Stimulated activated effector memory CD8-positive, alpha-beta T cell treated with anti-CD3 and anti-CD28 coated beads, Interleukin-12 subunit alpha, Interleukin-12 subunit beta, amount 100 ng/mL, for 72 hours (primary cell): Measurements from ENCODE around the gene LCMT1.
"Not testable (repeated sequence)": the region's sequence is repeated elsewhere in the genome, so short reads cannot be mapped to it uniquely, and the experiment has no call there.

Experiments used
- ATAC-seq: fragments of 150-1000 bp; cut with Tn5 transposase; 2 replicates; pipeline ENCODE4 v1.10.0; 2021
- DNase-seq, 2 donors: peaks; one replicate each; pipeline ENCODE4 v3.0.0; 2021 to 2022; ENCODE audit warnings: low spot score in 2 of 2
- H3K27ac Mint-ChIP-seq: one replicate; pipeline ENCODE4 v1.8.0; 2022; ENCODE audit warnings: mild to moderate bottlenecking, mixed read lengths
- H3K36me3 Mint-ChIP-seq: one replicate; pipeline ENCODE4 v1.8.0; 2022; ENCODE audit warnings: mild to moderate bottlenecking, mixed read lengths
- H3K4me1 Mint-ChIP-seq: one replicate; pipeline ENCODE4 v1.8.0; 2022; ENCODE audit warnings: mixed read lengths
- H3K4me3 Mint-ChIP-seq: one replicate; pipeline ENCODE4 v1.8.0; 2022; ENCODE audit warnings: mild to moderate bottlenecking, mixed read lengths
- H3K9me3 Mint-ChIP-seq: one replicate; pipeline ENCODE4 v1.8.0; 2022; ENCODE audit warnings: mixed read lengths

Gene LCMT1

DNA sequence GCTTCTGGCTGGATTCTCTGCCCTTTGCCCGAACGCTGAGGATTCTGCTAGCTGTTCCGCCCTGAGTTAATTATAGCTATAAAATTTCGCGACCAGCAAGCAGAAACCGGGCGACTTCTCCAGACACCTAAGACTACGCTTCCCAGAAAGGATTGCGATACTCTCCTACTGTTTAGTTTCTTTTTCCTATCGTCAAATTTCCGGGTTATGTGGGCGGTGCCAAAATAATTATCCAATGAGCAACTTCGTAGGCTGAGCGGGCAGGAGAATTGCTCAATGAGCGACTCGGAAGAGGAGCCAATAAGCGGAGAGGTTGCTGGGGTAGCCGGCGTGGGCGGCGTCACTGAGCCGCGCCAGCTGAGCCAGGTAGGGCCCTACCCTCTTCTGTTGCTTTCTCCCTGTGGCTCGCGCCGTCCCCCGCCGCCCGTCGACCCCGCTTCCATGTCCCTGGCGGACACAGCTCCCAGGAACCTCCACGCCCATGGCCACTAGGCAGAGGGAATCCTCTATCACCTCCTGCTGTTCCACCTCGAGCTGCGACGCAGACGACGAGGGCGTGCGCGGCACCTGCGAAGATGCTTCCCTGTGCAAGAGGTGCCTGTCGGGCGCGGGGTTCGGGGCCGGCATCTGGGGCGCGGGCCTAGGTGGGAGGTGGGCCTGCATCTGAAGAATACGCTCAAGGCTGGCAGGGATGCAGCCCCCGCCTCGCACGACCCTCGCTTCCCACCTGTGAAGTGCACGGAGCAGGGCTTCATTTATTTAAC, at the start of gene LCMT1:
Gene LCMT1 (plus strand): TSS at position 340 of the 764 bp plus-strand sequence. CDS start 142 bp downstream, at position 482.
- peaks cover 42% of the 10 kb centered on the region for H3K36me3 Mint-ChIP-seq
- H3K9me3 Mint-ChIP-seq = no peaks in the 10 kb centered on the region
- H3K27ac Mint-ChIP-seq = peak within 1 kb of the TSS; percentile 91
- H3K4me3 Mint-ChIP-seq = peak within 1 kb of the TSS; percentile 87
- peak; percentile 75 to 91 for DNase-seq
- peaks cover 65% of the 10 kb centered on the region for H3K4me1 Mint-ChIP-seq
- peak; percentile 91 for ATAC-seq

DNA sequence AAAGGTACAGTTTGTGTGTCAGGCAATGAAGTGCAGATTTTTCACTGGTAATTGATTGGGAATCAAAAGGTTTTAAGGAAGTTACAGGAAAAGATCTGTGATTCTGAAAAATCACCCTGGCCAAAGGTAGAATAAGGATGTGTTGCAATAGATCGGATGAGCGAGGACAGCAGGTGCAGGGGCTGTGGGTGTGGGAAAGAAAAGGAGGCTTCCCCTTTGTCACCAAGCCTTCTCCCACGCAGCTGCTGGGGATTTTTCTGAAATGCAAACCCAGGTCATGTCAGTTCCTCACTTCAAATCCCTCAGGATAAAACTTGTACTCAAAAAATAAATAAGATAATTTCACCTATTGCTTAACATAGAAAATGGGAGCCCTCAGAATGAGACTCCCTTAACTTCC, 48.4 kb upstream of the LCMT1 start:
- Mint-ChIP-seq H3K27ac (peak overlapping the region; percentile 74), H3K4me3 (no peak overlapping the region)

DNA sequence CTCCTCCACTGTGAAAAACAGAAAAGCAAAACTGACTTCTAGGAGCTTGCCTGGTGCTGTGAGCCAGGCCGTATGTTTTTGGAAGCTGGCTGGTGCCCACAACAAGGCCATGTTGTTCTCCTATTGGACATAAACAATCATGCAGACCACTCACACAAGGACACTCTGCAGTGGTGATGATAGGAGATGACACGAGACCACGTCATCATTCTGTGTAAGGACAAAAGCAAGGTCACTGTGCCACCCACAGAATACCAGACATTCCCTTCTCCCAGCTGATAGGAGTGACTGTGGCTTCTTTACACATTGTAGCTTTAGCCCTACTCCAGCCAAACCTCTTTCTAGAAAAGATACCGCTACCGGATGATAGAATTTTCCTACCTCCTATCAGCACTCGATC, 47.7 kb upstream of the LCMT1 start:
- ATAC-seq (no peak), DNase-seq (no peak)
- H3K4me3 Mint-ChIP-seq = no peak overlapping the region

More for the DNA sequence above, 48.4 kb upstream of the LCMT1 start:
- no peak for ATAC-seq
- Mint-ChIP-seq H3K4me1 (peaks cover 52% of the 10 kb centered on the region), H3K36me3 (peaks cover 6% of the 10 kb centered on the region), H3K9me3 (no peaks in the 10 kb centered on the region)
- no peak for DNase-seq

DNA sequence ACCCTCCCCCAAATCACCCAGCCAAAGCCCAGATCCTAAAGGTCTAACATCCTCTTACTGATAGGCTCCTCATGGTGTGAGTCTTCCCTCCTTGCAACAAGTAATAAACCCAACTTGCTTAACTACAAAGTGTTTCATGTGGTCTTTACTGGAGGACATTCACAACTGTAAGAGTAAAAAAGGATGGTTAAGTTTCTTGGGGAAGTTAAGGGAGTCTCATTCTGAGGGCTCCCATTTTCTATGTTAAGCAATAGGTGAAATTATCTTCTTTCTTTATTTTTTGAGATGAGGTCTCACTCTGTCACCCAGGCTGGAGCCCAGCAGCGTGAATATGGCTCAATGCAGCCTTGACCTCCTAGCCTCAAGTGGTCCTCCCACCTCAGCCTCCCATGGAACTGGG, 47.3 kb upstream of the LCMT1 start:
- peaks cover 59% of the 10 kb centered on the region for H3K4me1 Mint-ChIP-seq
- not testable (repeated sequence) for DNase-seq, H3K9me3 Mint-ChIP-seq, H3K27ac Mint-ChIP-seq, H3K36me3 Mint-ChIP-seq, ATAC-seq, H3K4me3 Mint-ChIP-seq

More for the DNA sequence above, 47.7 kb upstream of the LCMT1 start:
- Mint-ChIP-seq H3K36me3 (peaks cover 6% of the 10 kb centered on the region), H3K4me1 (peaks cover 58% of the 10 kb centered on the region), H3K27ac (peak overlapping the region; percentile 74), H3K9me3 (no peaks in the 10 kb centered on the region)

DNA sequence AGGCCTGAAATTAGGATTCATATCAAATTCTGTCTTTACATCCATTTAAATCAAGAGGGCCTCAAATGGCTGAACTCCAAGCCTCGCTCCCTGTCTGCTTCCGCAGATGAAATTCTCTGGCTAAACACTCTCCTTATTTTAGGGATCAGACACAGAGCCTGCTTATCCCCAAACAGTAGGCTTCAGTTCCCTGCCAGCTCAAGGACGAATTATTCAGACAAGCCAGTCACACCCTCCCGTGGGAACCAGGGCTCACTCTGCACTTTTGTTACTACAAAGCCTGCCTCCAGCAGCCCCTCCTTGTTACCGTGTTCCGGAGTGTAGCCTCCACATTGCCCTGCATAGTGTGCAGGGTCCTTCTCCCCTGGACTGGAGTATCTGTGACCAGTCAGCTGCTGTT, 46.6 kb upstream of the LCMT1 start:
- Mint-ChIP-seq H3K4me3 (no peak overlapping the region), H3K9me3 (no peaks in the 10 kb centered on the region), H3K36me3 (peaks cover 6% of the 10 kb centered on the region), H3K4me1 (peaks cover 59% of the 10 kb centered on the region), H3K27ac (no peak overlapping the region)
- no peak for DNase-seq
- no peak for ATAC-seq

DNA sequence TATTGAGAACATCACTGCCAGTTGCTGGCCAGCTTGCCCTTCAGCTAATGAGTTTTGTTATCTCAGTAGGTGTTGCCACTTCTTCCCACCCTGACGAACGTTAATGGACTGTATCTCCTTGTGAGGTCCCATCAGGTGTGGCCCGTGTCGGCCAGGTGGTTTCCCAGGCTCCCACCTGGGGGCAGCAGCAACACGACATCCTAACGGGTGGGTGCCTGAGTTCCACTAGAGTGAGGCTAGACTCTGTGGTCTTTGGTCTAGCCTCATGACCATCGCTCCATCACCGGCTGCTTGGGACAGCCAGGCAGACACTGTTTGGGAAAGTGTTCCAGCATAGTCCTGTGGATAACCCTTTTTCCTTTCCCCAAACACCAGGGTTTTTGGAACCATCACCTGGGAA, 45.6 kb upstream of the LCMT1 start:
- H3K4me3 Mint-ChIP-seq = peak overlapping the region; percentile 88

DNA sequence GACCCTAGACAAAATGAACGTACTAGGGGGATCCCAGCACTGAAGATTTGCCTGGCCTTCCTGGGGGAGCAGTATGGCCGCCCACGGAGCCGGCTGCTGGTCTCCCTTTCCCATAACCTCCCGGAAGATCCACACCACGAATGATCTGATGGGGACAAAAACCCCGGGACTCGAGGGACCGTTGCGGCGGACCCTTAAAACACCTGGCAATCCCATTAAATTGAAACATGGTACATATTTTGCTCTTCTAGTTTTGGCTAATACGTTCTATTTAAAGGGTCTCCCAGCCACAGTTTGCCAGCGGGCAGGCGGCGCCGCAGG, 45.2 kb upstream of the LCMT1 start:
- ATAC-seq (no peak), DNase-seq (no peak)
- no peaks in the 10 kb centered on the region for H3K9me3 Mint-ChIP-seq
- peaks cover 51% of the 10 kb centered on the region for H3K4me1 Mint-ChIP-seq
- H3K4me3 Mint-ChIP-seq = peak overlapping the region; percentile 88
- H3K36me3 Mint-ChIP-seq = peaks cover 6% of the 10 kb centered on the region
- H3K27ac Mint-ChIP-seq = peak overlapping the region; percentile 92

More for the DNA sequence above, 45.6 kb upstream of the LCMT1 start:
- Mint-ChIP-seq H3K27ac (peak overlapping the region; percentile 92), H3K4me1 (peaks cover 54% of the 10 kb centered on the region), H3K9me3 (no peaks in the 10 kb centered on the region), H3K36me3 (peaks cover 6% of the 10 kb centered on the region)
- DNase-seq = no peak
- ATAC-seq = no peak

DNA sequence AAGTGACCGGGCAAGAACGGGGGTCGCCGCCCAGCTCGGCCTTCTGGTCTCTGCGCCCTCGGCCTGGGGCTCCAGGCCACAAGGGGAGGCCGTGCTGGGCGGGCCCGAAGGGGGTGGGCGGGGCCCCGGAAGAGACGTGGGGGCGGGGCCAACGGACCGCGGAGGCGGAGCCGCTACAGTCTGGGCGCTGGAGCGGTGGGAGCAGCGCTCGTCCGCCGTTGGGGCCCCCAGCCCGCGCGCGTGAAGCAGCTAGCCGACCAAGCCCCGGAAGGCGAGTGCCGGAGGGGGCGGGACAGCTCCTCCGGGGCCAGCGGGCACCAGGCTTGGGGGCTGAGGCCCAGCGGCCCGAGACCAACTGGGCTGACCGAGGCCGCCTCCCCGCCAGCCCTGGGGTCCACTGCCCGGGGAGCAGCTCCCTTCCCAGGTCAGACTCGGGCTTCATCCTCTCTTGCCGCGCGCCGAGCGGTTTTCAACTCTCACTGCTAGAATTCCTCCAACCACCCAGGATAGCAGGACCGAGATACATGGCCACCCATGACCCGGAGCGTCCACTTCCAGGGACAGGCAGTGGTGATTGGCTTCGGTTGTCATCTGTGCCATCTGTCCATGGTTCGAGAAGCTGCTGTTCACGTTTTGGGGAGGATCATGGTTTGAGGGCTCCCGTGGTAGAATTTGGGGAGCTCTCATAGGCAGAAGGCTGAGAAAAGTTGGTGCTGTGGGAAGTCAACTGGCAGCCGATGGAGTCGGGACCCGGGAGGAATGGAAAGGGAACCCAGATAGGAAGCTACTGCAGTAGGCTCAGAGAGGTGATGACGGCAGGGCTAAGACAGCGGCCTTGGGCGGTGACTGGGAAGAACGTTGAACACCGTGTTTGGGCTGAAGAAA, 44.6 kb upstream of the LCMT1 start:
- H3K9me3 Mint-ChIP-seq = no peaks in the 10 kb centered on the region
- H3K27ac Mint-ChIP-seq = peak overlapping the region; percentile 92
- peaks cover 45% of the 10 kb centered on the region for H3K4me1 Mint-ChIP-seq
- DNase-seq = peak; percentile 72 to 87
- peaks cover 6% of the 10 kb centered on the region for H3K36me3 Mint-ChIP-seq
- H3K4me3 Mint-ChIP-seq = peak overlapping the region; percentile 88
- peak; percentile 95 for ATAC-seq

DNA sequence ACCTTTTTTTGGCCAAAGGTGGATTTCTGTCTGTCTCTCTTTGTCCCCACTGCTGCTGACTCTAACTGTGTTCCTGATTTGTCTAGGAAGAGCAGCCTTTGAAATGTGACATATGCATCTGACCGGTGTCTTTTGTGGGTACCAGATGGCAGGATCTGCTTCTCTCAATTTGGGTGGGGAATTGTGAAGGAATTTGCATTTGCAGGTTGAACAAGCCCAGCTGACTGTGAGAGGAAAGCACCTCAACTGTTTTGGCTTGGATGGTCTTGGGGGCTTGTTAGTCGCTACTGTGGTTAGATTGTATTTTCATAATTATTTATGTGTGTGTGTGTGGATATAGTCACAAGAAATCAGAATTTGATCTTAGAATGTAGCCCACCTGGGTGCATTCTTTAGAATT, 37.7 kb upstream of the LCMT1 start:
- Mint-ChIP-seq H3K4me1 (peaks cover 7% of the 10 kb centered on the region), H3K27ac (no peak overlapping the region), H3K36me3 (no peaks in the 10 kb centered on the region), H3K9me3 (no peaks in the 10 kb centered on the region), H3K4me3 (no peak overlapping the region)
- ATAC-seq (no peak), DNase-seq (no peak)

DNA sequence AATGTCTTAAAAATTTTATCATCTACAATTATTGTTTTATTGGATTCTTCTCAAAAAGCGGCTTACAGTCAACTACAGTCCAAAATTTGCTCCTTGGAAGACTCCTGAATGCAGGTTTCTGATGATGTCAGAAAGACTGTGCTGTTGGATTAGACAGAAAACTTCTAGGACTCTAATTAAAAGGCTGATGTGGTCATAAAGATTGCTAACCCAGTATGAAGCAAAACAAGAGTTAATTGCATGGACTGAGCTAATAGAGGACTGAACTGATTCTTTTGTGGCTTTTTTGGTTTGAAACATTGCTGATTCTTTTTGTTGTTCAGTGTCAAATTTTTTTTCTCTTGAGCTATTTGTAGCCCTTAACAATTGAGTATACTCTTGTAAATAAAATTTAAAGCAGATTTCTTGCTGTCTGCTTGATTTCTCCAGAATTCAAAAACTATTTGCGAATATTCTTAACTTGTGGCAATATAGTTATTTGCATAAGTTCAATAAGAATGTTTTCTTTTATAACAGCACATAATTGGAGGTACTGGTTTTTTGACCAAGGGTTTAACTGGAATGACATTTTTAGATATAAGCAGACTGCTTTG, 33.1 kb upstream of the LCMT1 start:
- no peak for ATAC-seq

DNA sequence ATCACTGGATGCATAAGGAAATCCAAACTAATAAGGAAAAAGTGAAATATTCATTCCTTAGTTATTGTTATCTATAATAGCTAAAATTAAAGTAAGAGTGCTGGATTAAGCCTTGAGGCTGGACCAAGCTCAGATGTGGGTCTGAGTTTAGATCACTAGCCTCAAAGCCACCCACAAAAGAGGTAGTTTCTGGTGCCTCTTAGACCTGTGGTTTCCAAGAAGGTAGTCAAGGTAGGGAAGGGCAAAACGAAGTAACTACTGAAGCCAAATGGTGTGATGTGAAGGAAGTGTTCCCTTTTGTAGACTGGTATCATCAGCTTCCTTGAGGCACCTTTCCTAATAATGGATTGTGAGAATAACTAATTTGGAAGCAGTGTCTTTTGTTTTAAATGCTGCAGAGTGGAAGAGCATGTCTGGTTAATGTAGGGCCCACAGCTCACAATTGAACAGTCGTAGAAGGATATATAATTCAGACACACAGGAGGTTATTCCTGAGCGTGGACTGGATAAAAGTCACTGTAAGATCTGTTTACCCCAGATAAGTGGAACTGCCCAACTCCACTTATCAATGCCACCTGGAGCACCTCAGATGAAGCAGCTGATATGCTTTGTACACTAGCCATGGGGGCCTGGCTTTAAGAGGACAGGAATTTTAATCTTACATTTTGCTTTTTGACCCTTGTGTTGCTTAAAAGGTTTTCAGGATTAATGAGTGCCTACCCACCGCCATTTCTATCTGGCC, 31.7 kb upstream of the LCMT1 start:
- Mint-ChIP-seq H3K36me3 (no peaks in the 10 kb centered on the region), H3K4me1 (no peaks in the 10 kb centered on the region), H3K9me3 (no peaks in the 10 kb centered on the region), H3K4me3 (no peak overlapping the region), H3K27ac (no peak overlapping the region)
- ATAC-seq = no peak
- DNase-seq = no peak

More for the DNA sequence above, 33.1 kb upstream of the LCMT1 start:
- Mint-ChIP-seq H3K36me3 (no peaks in the 10 kb centered on the region), H3K27ac (no peak overlapping the region), H3K4me1 (no peaks in the 10 kb centered on the region), H3K9me3 (no peaks in the 10 kb centered on the region), H3K4me3 (no peak overlapping the region)
- DNase-seq = no peak

DNA sequence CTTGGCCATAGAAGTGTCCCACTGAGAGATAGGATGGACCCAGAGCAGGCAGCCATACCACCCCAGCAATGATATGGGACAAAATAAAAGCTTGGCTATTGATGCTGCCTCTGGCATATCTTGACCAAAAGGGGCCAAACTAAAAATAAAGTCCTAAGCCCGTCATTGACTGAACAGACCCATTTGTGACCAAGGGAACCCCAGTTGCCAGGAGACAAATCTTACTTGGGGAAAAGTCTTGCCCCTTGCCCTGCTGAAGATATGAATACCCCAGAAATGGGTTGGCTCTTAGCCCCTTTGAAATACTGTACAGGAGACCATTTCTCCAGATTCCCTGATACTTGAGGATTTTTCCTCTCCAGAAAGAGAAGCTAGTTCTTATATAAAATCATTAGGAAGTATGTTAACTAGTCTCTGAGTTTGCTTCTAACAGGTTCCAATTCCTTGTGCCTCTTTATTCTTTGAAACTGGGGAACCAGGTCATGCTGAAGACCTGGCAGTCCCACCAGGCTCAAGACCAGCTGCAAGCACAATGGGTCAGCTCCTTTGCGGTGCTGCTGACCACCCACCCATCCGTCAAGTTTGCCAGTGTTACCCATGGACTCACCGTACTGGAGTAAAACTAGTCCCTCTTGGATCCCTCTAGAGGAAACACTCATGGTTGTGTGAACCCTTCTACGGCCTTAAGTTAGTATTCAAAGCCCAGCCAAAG, 31.0 kb upstream of the LCMT1 start:
- Mint-ChIP-seq H3K4me3 (no peak overlapping the region), H3K9me3 (no peaks in the 10 kb centered on the region), H3K27ac (no peak overlapping the region), H3K36me3 (no peaks in the 10 kb centered on the region), H3K4me1 (no peaks in the 10 kb centered on the region)
- ATAC-seq (no peak), DNase-seq (no peak)

DNA sequence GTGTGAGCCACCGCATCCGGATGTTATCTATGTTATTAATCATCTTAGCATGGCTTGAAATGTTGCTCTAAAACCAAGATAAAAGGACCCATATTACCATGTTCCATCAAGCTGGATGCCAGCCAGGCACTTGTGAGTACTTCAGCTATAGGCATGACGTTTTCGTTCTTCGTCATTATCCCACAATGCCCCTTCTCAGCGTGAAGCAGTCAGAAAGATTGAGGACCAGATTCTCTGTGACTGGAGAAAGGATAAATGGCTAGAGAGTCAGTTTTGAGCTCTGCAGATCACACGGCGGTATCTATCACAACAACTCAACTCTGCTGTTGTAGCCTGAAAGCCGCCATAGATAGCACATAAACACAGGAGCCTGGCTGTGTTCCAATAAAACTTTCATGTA, 29.8 kb upstream of the LCMT1 start:
- H3K27ac Mint-ChIP-seq = no peak overlapping the region
- ATAC-seq (no peak), DNase-seq (no peak)
- no peak overlapping the region for H3K4me3 Mint-ChIP-seq
- H3K36me3 Mint-ChIP-seq = no peaks in the 10 kb centered on the region
- H3K4me1 Mint-ChIP-seq = no peaks in the 10 kb centered on the region
- no peaks in the 10 kb centered on the region for H3K9me3 Mint-ChIP-seq

DNA sequence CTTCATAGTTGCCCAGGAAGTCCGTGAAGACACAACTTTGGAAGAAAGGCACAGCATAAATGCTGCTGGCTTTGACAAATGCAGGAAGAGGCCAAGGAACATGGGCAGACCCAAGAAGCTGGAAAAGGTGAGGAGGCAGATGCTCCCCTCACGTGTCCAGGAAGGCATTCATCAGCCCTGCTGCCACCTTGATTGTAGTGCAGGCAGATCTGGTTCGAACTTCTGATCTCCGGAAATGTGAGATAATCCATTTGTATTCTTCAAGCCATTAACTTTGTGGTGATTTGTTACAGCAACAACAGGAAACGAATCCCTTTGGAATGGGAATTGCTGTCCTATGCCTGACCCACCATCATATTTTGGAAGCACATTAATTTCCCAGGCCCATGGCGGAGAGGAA, 28.5 kb upstream of the LCMT1 start:
- DNase-seq = no peak
- H3K4me1 Mint-ChIP-seq = no peaks in the 10 kb centered on the region
- no peak overlapping the region for H3K4me3 Mint-ChIP-seq
- H3K27ac Mint-ChIP-seq = no peak overlapping the region
- ATAC-seq = no peak
- H3K9me3 Mint-ChIP-seq = no peaks in the 10 kb centered on the region
- H3K36me3 Mint-ChIP-seq = no peaks in the 10 kb centered on the region
